ENCODE results near the gene QRICH1.

QRICH1 gene

DNA sequence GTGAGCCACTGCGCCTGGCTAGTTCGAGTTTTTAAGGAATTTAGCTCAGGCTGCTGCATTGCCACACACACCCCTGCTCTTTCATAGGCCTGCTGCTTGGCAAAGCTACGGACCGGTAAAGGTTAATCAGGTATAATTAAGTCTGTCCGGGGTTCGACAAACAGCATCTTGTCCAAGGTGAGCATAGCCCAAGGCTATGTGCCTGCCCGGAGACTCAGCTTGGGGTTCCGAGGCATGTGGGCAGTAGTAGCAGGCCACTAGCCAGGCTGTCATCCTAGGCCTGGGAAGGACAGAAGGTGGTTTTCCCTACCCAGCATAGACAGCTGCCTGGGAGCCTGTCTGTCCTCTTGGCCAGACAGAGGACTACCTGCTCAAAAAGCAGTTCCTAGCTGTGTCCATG is 97.2 kb downstream of the QRICH1 start:
- TF ChIP-seq RAD21 (IDR thresholded peaks at IDR 0.05; ENCODE audit: low read depth) (no peak), ZBTB7A (IDR thresholded peaks at IDR 0.05; ENCODE audit: low read depth) (no peak), NFIC (IDR thresholded peaks at IDR 0.05) (no peak), CREB1 (IDR thresholded peaks at IDR 0.05; ENCODE audit: low read depth) (no peak)

- TF ChIP-seq REST (IDR thresholded peaks at IDR 0.05; ENCODE audit: low read depth): no peak
- no peak for TF ChIP-seq RAD21 (IDR thresholded peaks at IDR 0.05; ENCODE audit: low read depth)
- no peak for TF ChIP-seq FOXM1 (IDR thresholded peaks at IDR 0.05; ENCODE audit: borderline replicate concordance, low read depth)
- TF ChIP-seq CEBPB (IDR thresholded peaks at IDR 0.05): no peak
- TF ChIP-seq ZBTB7A (IDR thresholded peaks at IDR 0.05; ENCODE audit: low read depth): no peak
- no peak for TF ChIP-seq EP300 (IDR thresholded peaks at IDR 0.05; ENCODE audit: borderline replicate concordance)
- no peak for TF ChIP-seq YY1 (IDR thresholded peaks at IDR 0.05; ENCODE audit: low read depth)
- TF ChIP-seq CREB1 (IDR thresholded peaks at IDR 0.05; ENCODE audit: low read depth): no peak
- TF ChIP-seq, protein P1, sequence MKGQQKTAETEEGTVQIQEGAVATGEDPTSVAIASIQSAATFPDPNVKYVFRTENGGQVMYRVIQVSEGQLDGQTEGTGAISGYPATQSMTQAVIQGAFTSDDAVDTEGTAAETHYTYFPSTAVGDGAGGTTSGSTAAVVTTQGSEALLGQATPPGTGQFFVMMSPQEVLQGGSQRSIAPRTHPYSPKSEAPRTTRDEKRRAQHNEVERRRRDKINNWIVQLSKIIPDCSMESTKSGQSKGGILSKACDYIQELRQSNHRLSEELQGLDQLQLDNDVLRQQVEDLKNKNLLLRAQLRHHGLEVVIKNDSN (IDR thresholded peaks at IDR 0.05): no peak
- TF ChIP-seq NFIC (IDR thresholded peaks at IDR 0.05): no peak
Observed at GRCh38 chr3:48993834-48994233, 100.0 kb downstream of the QRICH1 start.

DNA sequence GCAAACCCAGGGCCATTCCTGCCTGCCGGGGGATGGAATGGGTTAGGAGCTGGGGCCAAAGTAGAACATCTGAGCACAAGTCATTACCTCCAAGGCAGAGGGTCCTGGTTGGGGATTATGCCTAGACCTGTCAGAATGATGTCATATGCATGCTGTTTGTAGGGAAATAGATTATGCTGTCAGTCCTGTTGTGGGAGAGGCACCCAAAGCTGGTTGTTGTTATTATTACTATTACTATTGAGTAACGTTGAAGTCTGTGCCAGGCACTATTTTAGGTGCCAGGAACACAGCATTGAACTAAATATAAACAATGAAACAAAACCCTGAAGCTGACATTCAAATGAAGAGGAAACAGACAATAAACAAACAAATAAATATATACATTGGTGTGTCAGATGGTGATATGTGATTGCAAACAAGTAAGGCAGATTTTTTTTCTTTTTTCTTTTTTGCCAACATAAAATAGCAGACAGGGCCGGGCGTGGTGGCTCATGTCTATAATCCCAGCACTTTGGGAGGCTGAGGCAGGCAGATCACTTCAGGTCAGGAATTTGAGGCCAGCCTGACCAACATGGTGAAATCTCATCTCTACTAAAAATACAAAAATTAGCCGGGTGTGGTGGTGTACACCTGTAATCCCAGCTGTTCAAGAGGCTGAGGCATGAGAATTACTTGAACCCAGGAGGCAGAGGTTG is 101.9 kb downstream of the QRICH1 start:
- TF ChIP-seq ZBTB7A (IDR thresholded peaks at IDR 0.05; ENCODE audit: low read depth) (no peak), TCF12 (IDR thresholded peaks at IDR 0.05; ENCODE audit: low read depth) (no peak), REST (IDR thresholded peaks at IDR 0.05; ENCODE audit: low read depth) (no peak), CREB1 (IDR thresholded peaks at IDR 0.05; ENCODE audit: low read depth) (no peak), EGR1 (IDR thresholded peaks at IDR 0.05) (no peak), RAD21 (IDR thresholded peaks at IDR 0.05; ENCODE audit: low read depth) (no peak)

GRCh38 chr3:48990636-48991469 is 103.0 kb downstream of the QRICH1 start:
- TF ChIP-seq TAF1 (IDR thresholded peaks at IDR 0.05; ENCODE audit: low read depth) (0 out of 2 replicates have a peak, but pooled peaks have one; percentile 58), CEBPB (IDR thresholded peaks at IDR 0.05) (no peak), FOXM1 (IDR thresholded peaks at IDR 0.05; ENCODE audit: borderline replicate concordance, low read depth) (no peak), CREB1 (IDR thresholded peaks at IDR 0.05; ENCODE audit: low read depth) (no peak), TCF12 (IDR thresholded peaks at IDR 0.05; ENCODE audit: low read depth) (0 out of 2 replicates have a peak, but pooled peaks have one; percentile 16), REST (IDR thresholded peaks at IDR 0.05; ENCODE audit: low read depth) (no peak), EP300 (IDR thresholded peaks at IDR 0.05; ENCODE audit: borderline replicate concordance) (no peak), TEAD4 (IDR thresholded peaks at IDR 0.05) (no peak), NFIC (IDR thresholded peaks at IDR 0.05) (no peak), YY1 (IDR thresholded peaks at IDR 0.05; ENCODE audit: low read depth) (peak; percentile 79), EGR1 (IDR thresholded peaks at IDR 0.05) (no peak), RAD21 (IDR thresholded peaks at IDR 0.05; ENCODE audit: low read depth) (no peak), ZBTB7A (IDR thresholded peaks at IDR 0.05; ENCODE audit: low read depth) (no peak)
- TF ChIP-seq, protein P2, sequence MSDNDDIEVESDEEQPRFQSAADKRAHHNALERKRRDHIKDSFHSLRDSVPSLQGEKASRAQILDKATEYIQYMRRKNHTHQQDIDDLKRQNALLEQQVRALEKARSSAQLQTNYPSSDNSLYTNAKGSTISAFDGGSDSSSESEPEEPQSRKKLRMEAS (IDR thresholded peaks at IDR 0.05): peak; percentile 51
- TF ChIP-seq, protein P1 (IDR thresholded peaks at IDR 0.05): peak; percentile 91

Measured in Ishikawa (cell line).